Measurements from ENCODE around the gene ULK4.

ULK4 gene

DNA sequence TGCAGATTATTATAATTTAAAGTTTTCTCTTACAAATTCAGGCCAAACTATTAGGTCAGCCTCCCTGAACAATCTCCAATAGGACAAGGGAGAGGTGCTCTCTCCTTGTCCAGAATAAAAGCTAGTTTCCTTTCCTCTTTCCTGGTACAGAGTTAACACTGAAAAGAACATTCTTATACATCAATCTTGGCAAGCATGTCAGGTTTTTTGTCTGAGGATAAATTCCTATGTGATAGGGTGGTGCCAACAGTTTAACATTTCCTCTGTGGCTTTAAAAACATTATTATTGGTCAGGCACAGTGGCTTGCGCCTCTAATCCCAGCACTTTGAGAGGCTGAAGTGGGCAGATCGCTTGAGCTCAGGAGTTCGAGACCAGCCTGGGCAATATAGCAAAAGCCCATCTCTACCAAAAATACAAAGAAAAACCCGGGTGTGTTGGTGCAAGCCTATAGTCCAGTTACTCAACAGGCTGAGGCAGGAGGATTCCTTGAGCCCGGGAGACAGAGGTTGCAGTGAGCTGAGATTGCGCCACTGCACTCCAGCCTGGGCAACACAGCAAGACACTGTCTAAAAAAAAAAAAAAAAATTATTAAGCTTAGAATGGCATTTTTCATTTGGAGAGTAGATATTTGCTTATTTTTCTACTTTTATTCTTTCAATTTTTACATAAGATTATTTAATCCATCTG is 13.7 kb upstream of the ULK4 start:
- TF ChIP-seq, protein P1, sequence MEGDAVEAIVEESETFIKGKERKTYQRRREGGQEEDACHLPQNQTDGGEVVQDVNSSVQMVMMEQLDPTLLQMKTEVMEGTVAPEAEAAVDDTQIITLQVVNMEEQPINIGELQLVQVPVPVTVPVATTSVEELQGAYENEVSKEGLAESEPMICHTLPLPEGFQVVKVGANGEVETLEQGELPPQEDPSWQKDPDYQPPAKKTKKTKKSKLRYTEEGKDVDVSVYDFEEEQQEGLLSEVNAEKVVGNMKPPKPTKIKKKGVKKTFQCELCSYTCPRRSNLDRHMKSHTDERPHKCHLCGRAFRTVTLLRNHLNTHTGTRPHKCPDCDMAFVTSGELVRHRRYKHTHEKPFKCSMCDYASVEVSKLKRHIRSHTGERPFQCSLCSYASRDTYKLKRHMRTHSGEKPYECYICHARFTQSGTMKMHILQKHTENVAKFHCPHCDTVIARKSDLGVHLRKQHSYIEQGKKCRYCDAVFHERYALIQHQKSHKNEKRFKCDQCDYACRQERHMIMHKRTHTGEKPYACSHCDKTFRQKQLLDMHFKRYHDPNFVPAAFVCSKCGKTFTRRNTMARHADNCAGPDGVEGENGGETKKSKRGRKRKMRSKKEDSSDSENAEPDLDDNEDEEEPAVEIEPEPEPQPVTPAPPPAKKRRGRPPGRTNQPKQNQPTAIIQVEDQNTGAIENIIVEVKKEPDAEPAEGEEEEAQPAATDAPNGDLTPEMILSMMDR (conservative IDR thresholded peaks at IDR 0.05; ENCODE audit: low read depth, low read length): no peak
- H3K4me3 ChIP-seq (ENCODE audit: low read length): no peak overlapping the region
- peak; percentile 54 for DNase-seq (ENCODE audit: low read depth)

DNA sequence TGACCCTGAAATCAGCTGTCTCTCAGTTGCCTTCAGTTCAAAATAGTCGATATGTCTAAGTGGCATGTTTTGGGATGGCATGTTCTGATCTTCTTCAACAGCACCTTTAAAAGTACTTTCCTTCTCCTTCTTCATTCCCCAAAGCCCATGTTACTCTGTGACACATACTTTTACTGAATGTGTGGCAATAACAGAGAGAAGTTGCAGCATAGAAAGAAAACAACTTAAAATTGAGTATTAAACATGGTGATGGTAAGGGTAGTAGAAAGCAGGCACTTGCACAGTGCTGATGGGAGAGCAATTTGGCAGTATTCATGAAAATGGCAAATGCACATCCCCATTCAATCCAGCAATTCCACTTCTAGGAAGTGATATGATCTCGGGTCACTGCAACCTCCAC is 12.3 kb upstream of the ULK4 start:
- H3K4me3 ChIP-seq (ENCODE audit: low read length): no peak overlapping the region
- DNase-seq (ENCODE audit: low read depth): no peak
- TF ChIP-seq, protein P1 (conservative IDR thresholded peaks at IDR 0.05; ENCODE audit: low read depth, low read length): no peak

DNA sequence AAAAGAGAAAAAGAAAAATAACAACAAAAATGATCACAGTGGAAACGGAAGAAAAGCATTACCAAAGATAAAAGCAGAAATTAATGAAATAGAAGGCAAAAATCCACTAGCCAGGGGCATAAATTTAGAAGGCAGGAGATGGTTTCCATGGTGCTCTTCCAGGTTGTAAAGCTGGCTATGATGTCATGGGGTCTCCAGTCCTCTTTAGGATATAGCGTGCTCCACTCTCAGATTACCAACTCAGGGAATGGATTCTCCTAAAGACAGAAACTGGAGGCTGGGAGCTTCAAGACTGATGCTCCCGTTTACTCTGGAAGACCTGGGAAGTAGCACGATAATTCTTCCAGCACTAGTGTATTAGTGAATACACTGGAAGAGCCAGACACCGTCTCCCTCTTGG is 10.9 kb upstream of the ULK4 start:
- no peak overlapping the region for H3K4me3 ChIP-seq (ENCODE audit: low read length)
- TF ChIP-seq, protein P1 (conservative IDR thresholded peaks at IDR 0.05; ENCODE audit: low read depth, low read length): no peak
- DNase-seq (ENCODE audit: low read depth): no peak

DNA sequence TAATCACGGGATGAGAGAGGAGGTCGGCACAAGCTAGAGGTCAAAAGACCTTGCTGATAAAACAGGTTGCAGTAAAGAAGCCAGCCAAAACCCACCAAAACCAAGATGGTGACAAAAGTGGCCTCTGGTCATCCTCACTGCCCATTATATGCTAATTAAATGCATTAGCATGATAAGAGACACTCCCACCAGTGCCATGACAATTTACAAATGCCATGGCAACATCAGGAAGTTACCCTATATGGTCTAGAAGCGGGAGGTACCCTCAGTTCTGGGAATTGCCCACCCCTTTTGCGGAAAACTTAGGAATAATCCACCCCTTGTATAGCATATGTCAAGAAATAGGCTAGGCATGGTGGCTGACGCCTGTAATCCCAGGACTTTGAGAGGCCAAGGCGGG is 4.3 kb upstream of the ULK4 start:
- DNase-seq (ENCODE audit: low read depth): no peak
- TF ChIP-seq, protein P1 (conservative IDR thresholded peaks at IDR 0.05; ENCODE audit: low read depth, low read length): no peak
- no peak overlapping the region for H3K4me3 ChIP-seq (ENCODE audit: low read length)

DNA sequence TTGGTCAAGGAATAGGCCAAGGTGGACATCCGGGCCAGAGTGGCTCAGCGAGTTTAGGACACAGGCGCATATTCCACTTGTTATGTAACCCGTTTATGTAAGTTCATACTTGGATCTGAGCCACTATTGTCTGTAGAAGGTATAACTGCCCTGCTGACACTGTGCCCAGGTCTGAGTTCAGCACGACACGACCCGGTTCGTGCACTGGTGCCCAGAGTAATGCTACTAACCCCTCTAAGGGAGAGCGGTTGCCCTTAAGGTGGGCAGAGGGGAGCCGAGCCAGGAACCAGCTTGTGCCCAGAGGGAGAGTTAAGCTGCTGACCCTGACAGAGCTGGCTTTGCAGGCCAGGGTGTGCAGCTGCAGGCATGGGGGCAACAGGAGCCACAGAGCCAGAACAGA is 1.9 kb upstream of the ULK4 start:
- no peak overlapping the region for H3K4me3 ChIP-seq (ENCODE audit: low read length)
- DNase-seq (ENCODE audit: low read depth): no peak
- TF ChIP-seq, protein P1 (conservative IDR thresholded peaks at IDR 0.05; ENCODE audit: low read depth, low read length): no peak

DNA sequence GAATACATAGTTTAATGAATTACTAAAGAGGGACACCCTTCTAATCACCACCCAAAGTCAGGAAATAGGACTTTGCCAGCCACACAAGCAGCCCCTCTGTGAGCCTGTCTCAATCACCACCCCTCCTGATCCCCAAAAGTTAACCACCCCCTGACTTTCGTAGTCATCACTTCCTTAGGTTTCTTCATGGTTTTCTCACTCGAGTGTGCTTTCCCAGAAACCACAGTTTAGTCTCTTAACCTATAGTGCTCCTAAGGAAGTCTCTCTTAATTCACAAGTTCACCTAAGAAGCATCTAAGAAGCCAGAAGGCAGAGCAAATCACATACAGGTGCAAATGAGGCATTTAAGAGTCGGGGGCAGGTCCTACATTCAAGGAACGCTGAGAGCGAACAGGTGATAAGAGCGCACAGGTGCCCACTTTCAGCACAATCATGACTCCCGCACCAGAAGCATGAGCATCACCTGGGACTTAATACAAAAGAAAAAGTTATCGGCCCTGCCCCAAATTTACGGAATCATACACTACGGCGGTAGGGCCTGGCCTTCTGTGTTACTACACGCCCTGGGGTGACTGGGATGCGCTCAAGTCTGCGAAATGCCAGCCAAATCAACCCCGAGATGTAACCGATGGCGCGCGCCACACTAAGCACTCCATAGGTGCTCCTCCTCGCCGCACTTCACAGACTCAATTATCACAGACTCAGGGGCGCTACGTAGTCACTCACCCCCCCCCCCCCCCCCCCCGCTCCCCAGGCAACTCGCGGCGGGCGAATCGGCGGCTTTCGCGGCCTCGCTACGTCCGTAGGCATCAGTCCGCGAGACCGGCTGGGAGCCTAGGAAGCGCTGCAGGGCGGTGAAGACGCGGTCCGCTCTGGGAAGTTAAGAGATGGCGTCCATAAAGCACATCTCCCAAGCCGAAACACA is 815 bp downstream of the ULK4 start:
- TF ChIP-seq, protein P1 (conservative IDR thresholded peaks at IDR 0.05; ENCODE audit: low read depth, low read length): no peak
- peak overlapping the region; percentile 91 for H3K4me3 ChIP-seq (ENCODE audit: low read length)
- peak; percentile 32 for DNase-seq (ENCODE audit: low read depth)
